ENCODE data around the gene FAM180B.

Gene FAM180B

DNA sequence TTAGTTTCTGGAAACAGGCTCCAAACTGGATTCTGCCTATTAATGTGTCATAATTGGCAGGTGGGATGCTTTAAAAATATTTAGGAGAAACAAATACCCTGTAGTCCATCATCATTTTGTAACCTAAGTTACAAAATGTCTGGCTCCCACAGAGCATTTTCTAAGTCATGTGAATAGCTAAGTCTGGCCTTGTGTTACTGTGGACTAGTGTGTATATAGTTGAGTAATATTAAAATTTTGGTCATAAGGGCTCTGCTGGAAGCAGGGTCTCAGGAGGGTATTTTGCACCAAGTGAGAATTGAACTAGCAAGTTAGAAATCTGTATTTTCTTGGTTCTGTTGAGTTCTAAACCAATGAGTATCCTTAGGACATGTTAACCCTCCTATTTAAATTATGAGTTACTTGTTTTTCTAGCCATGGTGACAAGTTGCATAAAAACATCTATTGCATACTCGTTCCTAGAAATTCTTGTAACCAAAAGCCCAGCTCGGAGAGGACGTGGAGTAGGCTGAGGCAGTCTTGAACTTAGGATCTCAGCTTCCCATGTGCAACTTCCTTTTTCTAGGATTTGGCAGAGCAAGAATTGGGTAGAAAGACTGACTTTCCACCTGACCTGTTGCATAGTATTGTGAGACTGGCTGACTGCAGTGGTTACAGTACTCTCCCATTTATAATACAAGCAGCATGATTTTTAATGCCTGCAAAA lies 15.7 kb upstream of the FAM180B start:
- Histone ChIP-seq H3K79me2 (ENCODE audit: control insufficient read depth, insufficient read depth, low read length) (peaks cover 2% of the 10 kb centered on the region), H3K56ac (ENCODE audit: low read length) (no peak overlapping the region), H2BK15ac (replicated peaks; ENCODE audit: low read depth) (no peak overlapping the region), H3K27ac (ENCODE audit: low read depth, low read length) (no peak overlapping the region), H3K4me1 (ENCODE audit: control insufficient read depth, low read depth, low read length) (no peaks in the 10 kb centered on the region), H2AK5ac (ENCODE audit: low read length) (no peak overlapping the region), H3K4me2 (ENCODE audit: low read length) (no peak overlapping the region), H3K27me3 (ENCODE audit: insufficient read depth, low read length, poor library complexity) (no peaks in the 10 kb centered on the region), H4K5ac (ENCODE audit: low read length) (no peak overlapping the region), H3K36me3 (ENCODE audit: control insufficient read depth, insufficient read depth, low read length) (peaks cover 13% of the 10 kb centered on the region), H3K18ac (ENCODE audit: low read length) (no peak overlapping the region), H3K4ac (ENCODE audit: low read depth, low read length) (no peak overlapping the region), H3K4me3 (ENCODE audit: low read length) (no peak overlapping the region), H3K9ac (ENCODE audit: low read length) (no peak overlapping the region), H3K23ac (ENCODE audit: low read length) (no peak overlapping the region), H3K79me1 (ENCODE audit: low read length) (peaks cover 15% of the 10 kb centered on the region), H2BK5ac (ENCODE audit: low read length) (no peak overlapping the region), H2BK120ac (ENCODE audit: low read depth, low read length) (no peak overlapping the region), H4K8ac (ENCODE audit: low read depth, low read length) (no peak overlapping the region)
- DNase-seq: no peak
- WGBS (ENCODE audit: extremely low coverage, insufficient coverage, low lambda C conversion rate): no CpG with 5 or more reads among the region's 3 CpGs

DNA sequence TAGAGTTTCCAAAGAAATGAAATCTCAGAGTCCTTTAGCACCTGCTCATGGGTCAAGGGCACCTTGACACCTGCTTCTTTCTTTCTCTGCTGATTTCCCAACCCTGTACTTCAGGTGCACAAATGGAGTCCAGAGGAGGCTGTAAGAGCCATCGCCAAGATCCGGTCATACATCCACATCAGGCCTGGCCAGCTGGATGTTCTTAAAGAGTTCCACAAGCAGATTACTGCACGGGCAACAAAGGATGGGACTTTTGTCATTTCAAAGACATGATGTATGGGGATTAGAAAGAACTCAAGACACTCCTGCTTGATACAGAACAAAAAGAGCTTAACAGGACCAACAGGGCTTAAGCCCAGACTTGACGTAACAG lies 15.1 kb upstream of the FAM180B start:
- no peak overlapping the region for H2BK120ac ChIP-seq (ENCODE audit: low read depth, low read length)
- H3K27me3 ChIP-seq (ENCODE audit: insufficient read depth, low read length, poor library complexity): no peaks in the 10 kb centered on the region
- no peaks in the 10 kb centered on the region for H3K4me1 ChIP-seq (ENCODE audit: control insufficient read depth, low read depth, low read length)
- peaks cover 2% of the 10 kb centered on the region for H3K79me2 ChIP-seq (ENCODE audit: control insufficient read depth, insufficient read depth, low read length)
- H3K9ac ChIP-seq (ENCODE audit: low read length): no peak overlapping the region
- no peak overlapping the region for H4K8ac ChIP-seq (ENCODE audit: low read depth, low read length)
- H3K56ac ChIP-seq (ENCODE audit: low read length): no peak overlapping the region
- peaks cover 13% of the 10 kb centered on the region for H3K36me3 ChIP-seq (ENCODE audit: control insufficient read depth, insufficient read depth, low read length)
- no peak overlapping the region for H3K27ac ChIP-seq (ENCODE audit: low read depth, low read length)
- H3K18ac ChIP-seq (ENCODE audit: low read length): no peak overlapping the region
- no peak overlapping the region for H2AK5ac ChIP-seq (ENCODE audit: low read length)
- no peak overlapping the region for H3K23ac ChIP-seq (ENCODE audit: low read length)
- H2BK5ac ChIP-seq (ENCODE audit: low read length): no peak overlapping the region
- WGBS (ENCODE audit: extremely low coverage, insufficient coverage, low lambda C conversion rate): no CpG with 5 or more reads among the region's 4 CpGs
- no peak overlapping the region for H3K4me2 ChIP-seq (ENCODE audit: low read length)
- peaks cover 15% of the 10 kb centered on the region for H3K79me1 ChIP-seq (ENCODE audit: low read length)
- no peak overlapping the region for H4K5ac ChIP-seq (ENCODE audit: low read length)
- no peak overlapping the region for H2BK15ac ChIP-seq (replicated peaks; ENCODE audit: low read depth)
- DNase-seq: no peak
- H3K4ac ChIP-seq (ENCODE audit: low read depth, low read length): no peak overlapping the region
- no peak overlapping the region for H3K4me3 ChIP-seq (ENCODE audit: low read length)

DNA sequence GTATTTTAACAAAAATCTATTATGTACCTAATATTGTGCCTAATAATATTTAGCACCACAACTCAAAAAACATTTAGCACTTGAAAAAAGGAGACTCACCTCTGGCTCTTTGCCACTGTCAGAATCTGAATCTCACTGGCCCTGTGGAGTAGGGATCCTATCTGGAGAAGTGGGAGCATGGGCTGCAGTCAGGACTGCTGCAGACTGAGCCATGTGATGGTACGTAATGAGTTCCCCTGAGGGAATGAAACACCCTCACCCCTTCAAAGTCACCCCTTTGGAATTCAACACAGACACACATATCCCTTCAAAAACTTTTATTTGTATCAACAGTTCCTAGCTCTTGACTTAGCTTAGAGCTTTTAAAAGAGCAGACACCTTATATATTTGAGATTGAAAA lies 14.6 kb upstream of the FAM180B start:
- no peak for DNase-seq
- Histone ChIP-seq H3K79me2 (ENCODE audit: control insufficient read depth, insufficient read depth, low read length) (peaks cover 2% of the 10 kb centered on the region), H3K23ac (ENCODE audit: low read length) (no peak overlapping the region), H4K5ac (ENCODE audit: low read length) (no peak overlapping the region), H3K27me3 (ENCODE audit: insufficient read depth, low read length, poor library complexity) (no peaks in the 10 kb centered on the region), H3K79me1 (ENCODE audit: low read length) (peaks cover 15% of the 10 kb centered on the region), H3K4me3 (ENCODE audit: low read length) (no peak overlapping the region), H3K36me3 (ENCODE audit: control insufficient read depth, insufficient read depth, low read length) (peaks cover 13% of the 10 kb centered on the region), H3K4me1 (ENCODE audit: control insufficient read depth, low read depth, low read length) (no peaks in the 10 kb centered on the region), H3K4me2 (ENCODE audit: low read length) (no peak overlapping the region), H3K56ac (ENCODE audit: low read length) (no peak overlapping the region), H3K4ac (ENCODE audit: low read depth, low read length) (no peak overlapping the region), H2AK5ac (ENCODE audit: low read length) (no peak overlapping the region), H3K27ac (ENCODE audit: low read depth, low read length) (no peak overlapping the region), H4K8ac (ENCODE audit: low read depth, low read length) (no peak overlapping the region), H2BK120ac (ENCODE audit: low read depth, low read length) (no peak overlapping the region), H2BK5ac (ENCODE audit: low read length) (no peak overlapping the region), H3K18ac (ENCODE audit: low read length) (no peak overlapping the region), H3K9ac (ENCODE audit: low read length) (no peak overlapping the region), H2BK15ac (replicated peaks; ENCODE audit: low read depth) (no peak overlapping the region)
- no CpG with 5 or more reads among the region's 1 CpG for WGBS (ENCODE audit: extremely low coverage, insufficient coverage, low lambda C conversion rate)

DNA sequence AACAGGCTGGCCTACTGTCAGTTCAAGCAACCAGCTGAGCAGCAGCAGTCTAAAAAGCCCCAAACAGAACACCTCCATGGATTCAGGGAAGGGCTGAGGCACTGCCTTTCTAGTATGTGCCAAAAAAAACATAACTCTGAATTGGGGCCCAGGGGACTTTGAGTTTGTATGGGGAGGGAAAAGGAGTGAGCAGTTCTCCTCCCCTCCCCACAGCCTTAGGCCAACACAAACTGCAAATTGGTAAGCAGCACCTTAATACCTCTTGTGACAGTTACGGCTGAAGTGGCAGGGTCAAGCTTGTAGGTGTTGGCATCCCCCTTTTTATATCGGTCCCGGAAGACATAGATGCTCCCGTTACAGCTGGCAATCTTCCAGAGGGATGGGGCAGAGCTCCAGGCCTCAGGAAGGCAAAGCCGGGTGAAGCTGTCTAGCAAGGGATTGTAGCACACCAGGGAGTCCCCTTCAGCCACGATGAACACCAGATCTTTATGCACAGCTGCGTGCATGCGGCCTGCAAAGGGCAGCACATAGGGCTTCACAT lies 13.7 kb upstream of the FAM180B start:
- H3K36me3 ChIP-seq (ENCODE audit: control insufficient read depth, insufficient read depth, low read length): peaks cover 13% of the 10 kb centered on the region
- no peak overlapping the region for H3K4me2 ChIP-seq (ENCODE audit: low read length)
- H3K4me1 ChIP-seq (ENCODE audit: control insufficient read depth, low read depth, low read length): no peaks in the 10 kb centered on the region
- peaks cover 20% of the 10 kb centered on the region for H3K79me1 ChIP-seq (ENCODE audit: low read length)
- H2BK15ac ChIP-seq (replicated peaks; ENCODE audit: low read depth): no peak overlapping the region
- no peak overlapping the region for H2BK120ac ChIP-seq (ENCODE audit: low read depth, low read length)
- H3K9ac ChIP-seq (ENCODE audit: low read length): no peak overlapping the region
- no peak overlapping the region for H2BK5ac ChIP-seq (ENCODE audit: low read length)
- no peaks in the 10 kb centered on the region for H3K79me2 ChIP-seq (ENCODE audit: control insufficient read depth, insufficient read depth, low read length)
- no peak overlapping the region for H3K56ac ChIP-seq (ENCODE audit: low read length)
- no CpG with 5 or more reads among the region's 8 CpGs for WGBS (ENCODE audit: extremely low coverage, insufficient coverage, low lambda C conversion rate)
- H3K18ac ChIP-seq (ENCODE audit: low read length): no peak overlapping the region
- H3K4me3 ChIP-seq (ENCODE audit: low read length): no peak overlapping the region
- H3K4ac ChIP-seq (ENCODE audit: low read depth, low read length): no peak overlapping the region
- H3K27ac ChIP-seq (ENCODE audit: low read depth, low read length): no peak overlapping the region
- no peak overlapping the region for H2AK5ac ChIP-seq (ENCODE audit: low read length)
- H4K5ac ChIP-seq (ENCODE audit: low read length): no peak overlapping the region
- no peak for DNase-seq
- no peaks in the 10 kb centered on the region for H3K27me3 ChIP-seq (ENCODE audit: insufficient read depth, low read length, poor library complexity)
- H3K23ac ChIP-seq (ENCODE audit: low read length): no peak overlapping the region
- H4K8ac ChIP-seq (ENCODE audit: low read depth, low read length): no peak overlapping the region

DNA sequence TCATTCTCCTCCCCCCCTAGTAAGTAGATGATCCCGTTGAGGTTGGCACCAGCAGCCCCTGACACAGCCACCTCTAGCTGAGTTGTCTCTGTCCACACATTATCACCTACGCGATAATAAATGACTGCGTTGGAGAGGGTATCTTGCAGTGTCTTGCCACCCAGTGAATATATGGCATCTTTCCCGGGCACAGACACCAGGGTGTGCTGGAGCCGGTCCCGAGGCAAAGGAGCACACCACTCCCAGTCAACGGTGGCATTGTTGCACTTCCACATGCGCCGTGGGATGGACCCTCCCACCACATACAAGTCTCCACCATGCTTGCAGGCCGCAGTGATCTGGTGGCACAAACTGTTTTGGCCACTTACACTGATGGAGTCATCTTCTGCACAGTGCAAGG lies 13.2 kb upstream of the FAM180B start:
- Histone ChIP-seq H4K5ac (ENCODE audit: low read length) (no peak overlapping the region), H3K36me3 (ENCODE audit: control insufficient read depth, insufficient read depth, low read length) (peaks cover 13% of the 10 kb centered on the region), H3K9ac (ENCODE audit: low read length) (no peak overlapping the region), H3K23ac (ENCODE audit: low read length) (no peak overlapping the region), H4K8ac (ENCODE audit: low read depth, low read length) (no peak overlapping the region), H3K27ac (ENCODE audit: low read depth, low read length) (no peak overlapping the region), H3K4me2 (ENCODE audit: low read length) (no peak overlapping the region), H3K27me3 (ENCODE audit: insufficient read depth, low read length, poor library complexity) (no peaks in the 10 kb centered on the region), H3K18ac (ENCODE audit: low read length) (no peak overlapping the region), H2BK15ac (replicated peaks; ENCODE audit: low read depth) (no peak overlapping the region), H3K79me2 (ENCODE audit: control insufficient read depth, insufficient read depth, low read length) (no peaks in the 10 kb centered on the region), H2AK5ac (ENCODE audit: low read length) (no peak overlapping the region), H3K56ac (ENCODE audit: low read length) (no peak overlapping the region), H3K79me1 (ENCODE audit: low read length) (peaks cover 23% of the 10 kb centered on the region), H3K4me1 (ENCODE audit: control insufficient read depth, low read depth, low read length) (peaks cover 2% of the 10 kb centered on the region), H2BK120ac (ENCODE audit: low read depth, low read length) (no peak overlapping the region), H3K4ac (ENCODE audit: low read depth, low read length) (no peak overlapping the region), H2BK5ac (ENCODE audit: low read length) (no peak overlapping the region), H3K4me3 (ENCODE audit: low read length) (no peak overlapping the region)
- WGBS (ENCODE audit: extremely low coverage, insufficient coverage, low lambda C conversion rate): no CpG with 5 or more reads among the region's 11 CpGs
- DNase-seq: no peak
